Activated CD8-positive, alpha-beta memory T cell treated with anti-CD3 and anti-CD28 coated beads for 36 hours (primary cell): ENCODE results near the gene LENG8. TPM values are rescaled to one million over a fixed set of nuclear protein-coding genes. Genes with fewer than 3 reads are reported as not detected.
"Not testable (repeated sequence)": the region's sequence is repeated elsewhere in the genome, so short reads cannot be mapped to it uniquely, and the experiment has no call there.

Source experiments
- CTCF ChIA-PET: fragments of 350-600 bp; sonication (Branson Sonifier 250); formaldehyde crosslinking; loops from one replicate; lab custom pipeline; 2021; ENCODE audit warnings: antibody characterized with exemption; lab: Charles Lee
- POLR2A ChIA-PET: fragments of 350-600 bp; sonication (Branson Sonifier 250); formaldehyde crosslinking; loops from one replicate; lab custom pipeline; 2021; ENCODE audit warnings: antibody characterized with exemption; lab: Charles Lee
- total RNA-seq, 2 experiments: library from RNA; stranded (reverse); gene quantifications; one replicate each; pipeline ENCODE4 v1.2.3, GENCODE V29; 2021

LENG8 gene
- total RNA-seq, 2 experiments from 2014 or later = 121 to 132 TPM

- POLR2A ChIA-PET = interaction anchor here (1.3 kb wide), 1 partner anchor 18 kb away, joined by 4 read pairs; no protein-coding TSS in a partner anchor
- CTCF ChIA-PET = interaction anchor here (0.6 to 0.8 kb wide), 3 partner anchors 12 to 45 kb away, joined by 3 to 5 read pairs (median 4); no protein-coding TSS in a partner anchor
These were observed 14.7 kb upstream of the LENG8 start for GRCh38 chr19:54434112-54434872.

- ChIA-PET POLR2A (no interaction called here), CTCF (no interaction called here)
These were observed 14.2 kb upstream of the LENG8 start for GRCh38 chr19:54434873-54435214.

- POLR2A ChIA-PET = interaction anchor here (0.8 kb wide), 1 partner anchor 12 kb away, joined by 3 read pairs; no protein-coding TSS in a partner anchor
- CTCF ChIA-PET = interaction anchor here (1.3 kb wide), 1 partner anchor 20 kb away, joined by 3 read pairs; the partner anchor contains the start of gene TTYH1
These were observed 13.4 kb upstream of the LENG8 start for GRCh38 chr19:54435551-54436016.

- POLR2A ChIA-PET = interaction anchor here (0.8 kb wide), 1 partner anchor 12 kb away, joined by 3 read pairs; no protein-coding TSS in a partner anchor
- CTCF ChIA-PET = interaction anchor here (0.9 to 1.3 kb wide), 2 partner anchors 10 to 20 kb away, joined by 3 to 4 read pairs; partner anchors contain the start of gene TTYH1
These were observed 12.9 kb upstream of the LENG8 start for GRCh38 chr19:54436031-54436523.

- ChIA-PET CTCF (interaction anchor here (0.9 to 1.3 kb wide), 3 partner anchors 9 to 46 kb away, joined by 3 to 4 read pairs (median 3); partner anchors contain the start of gene TTYH1), POLR2A (interaction anchor here (0.8 to 1.0 kb wide), 2 partner anchors 11 to 12 kb away, joined by 3 read pairs; partner anchors contain the start of gene LENG8)
These were observed 12.3 kb upstream of the LENG8 start for GRCh38 chr19:54436628-54437252.

- POLR2A ChIA-PET = interaction anchor here (0.8 kb wide), 1 partner anchor 12 kb away, joined by 3 read pairs; no protein-coding TSS in a partner anchor
- CTCF ChIA-PET = interaction anchor here (1.1 to 1.2 kb wide), 3 partner anchors 9 to 49 kb away, joined by 3 to 4 read pairs (median 4); no protein-coding TSS in a partner anchor
These were observed 9.7 kb upstream of the LENG8 start for GRCh38 chr19:54439174-54439851.

GRCh38 chr19:54440641-54441040 lies 8.4 kb upstream of the LENG8 start:
- POLR2A ChIA-PET = no interaction called here

GRCh38 chr19:54444737-54445136 lies 4.3 kb upstream of the LENG8 start:
- CTCF ChIA-PET = no interaction called here
- POLR2A ChIA-PET = no interaction called here

More at GRCh38 chr19:54440641-54441040, 8.4 kb upstream of the LENG8 start:
- CTCF ChIA-PET = interaction anchor here (1.2 kb wide), 1 partner anchor 17 kb away, joined by 3 read pairs; no protein-coding TSS in a partner anchor

GRCh38 chr19:54446349-54446748 lies 2.6 kb upstream of the LENG8 start:
- CTCF ChIA-PET, POLR2A ChIA-PET: not testable (repeated sequence)

- POLR2A ChIA-PET = interaction anchor here (0.6 to 3.1 kb wide), 4 partner anchors 12 to 16 kb away, joined by 3 to 17 read pairs (median 5); partner anchors contain the start of gene LENG9
- CTCF ChIA-PET = interaction anchor here (0.6 to 0.9 kb wide), 2 partner anchors 10 to 34 kb away, joined by 3 to 4 read pairs; no protein-coding TSS in a partner anchor
These were observed 792 bp upstream of the LENG8 start for GRCh38 chr19:54448040-54448773.

- ChIA-PET POLR2A (interaction anchor here (3.1 kb wide), 1 partner anchor 11 kb away, joined by 17 read pairs; no protein-coding TSS in a partner anchor), CTCF (no interaction called here)
These were observed 686 bp downstream of the LENG8 start for GRCh38 chr19:54449701-54450069.

GRCh38 chr19:54451331-54451871 lies 2.4 kb downstream of the LENG8 start:
- POLR2A ChIA-PET = no interaction called here
- CTCF ChIA-PET = no interaction called here

GRCh38 chr19:54451997-54452396 lies 3.0 kb downstream of the LENG8 start:
- CTCF ChIA-PET = no interaction called here
- POLR2A ChIA-PET = no interaction called here

- POLR2A ChIA-PET = no interaction called here
- CTCF ChIA-PET = no interaction called here
These were observed 3.6 kb downstream of the LENG8 start for GRCh38 chr19:54452626-54453025.

GRCh38 chr19:54453921-54454780 lies 5.2 kb downstream of the LENG8 start:
- CTCF ChIA-PET = no interaction called here
- POLR2A ChIA-PET = interaction anchor here (1.0 to 1.7 kb wide), 2 partner anchors 8 to 10 kb away, joined by 3 to 6 read pairs; partner anchors contain the start of gene LENG9

GRCh38 chr19:54454781-54455675 lies 6.0 kb downstream of the LENG8 start:
- ChIA-PET POLR2A (interaction anchor here (1.0 to 1.7 kb wide), 2 partner anchors 7 to 9 kb away, joined by 3 to 6 read pairs; partner anchors contain the start of gene LENG9), CTCF (no interaction called here)
